ENCODE measurements around the gene CDH13. TPM values are rescaled to one million over a fixed set of nuclear protein-coding genes. Genes with fewer than 3 reads are reported as not detected.

CDH13 gene
- total and polyA plus RNA-seq, 9 of the 15 experiments (the other 6 are each of a cell fraction or from before 2014, with no cell fraction given), result 0.03 TPM; not detected in 8

DNA sequence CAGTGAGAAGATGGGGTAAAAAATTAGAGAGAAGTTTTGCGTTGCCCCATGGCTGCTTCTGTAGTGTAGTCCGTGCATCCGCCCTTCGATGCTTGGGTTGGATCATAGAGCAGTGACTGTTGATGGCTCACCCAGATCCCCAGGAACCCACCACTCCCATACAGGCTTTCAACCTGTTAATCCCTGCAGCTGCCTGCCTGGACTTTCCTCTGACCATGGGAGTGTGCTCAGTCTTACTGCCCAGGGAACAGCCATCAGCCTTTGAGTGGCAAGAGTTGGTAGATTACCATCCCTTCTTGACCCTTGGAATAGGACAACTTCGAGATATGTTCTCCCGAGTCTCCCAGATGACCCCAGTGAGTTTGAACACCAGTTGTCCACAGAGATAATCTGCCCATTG lies 881.5 kb downstream of the CDH13 start (continued):
- TF ChIP-seq ZMIZ1 (IDR thresholded peaks at IDR 0.05; ENCODE audit: low read depth in 2 of 2, low read length in 2 of 2) (no peak), KAT8 (IDR thresholded peaks at IDR 0.05; ENCODE audit: low read depth) (no peak), ZBTB26 (CRISPR knock-in tag; IDR thresholded peaks at IDR 0.05) (no peak), ZBTB8A (IDR thresholded peaks at IDR 0.05; ENCODE audit: partially characterized antibody) (no peak), YY1 (IDR thresholded peaks at IDR 0.05; ENCODE audit: borderline replicate concordance in 1 of 3, control insufficient read depth in 1 of 3, extremely low read depth in 1 of 3, insufficient read depth in 3 of 3, insufficient read length in 1 of 3, insufficient replicate concordance in 2 of 3, low read depth in 1 of 3, low read length in 2 of 3) (no peak), SREBF1 (IDR thresholded peaks at IDR 0.05; ENCODE audit: borderline replicate concordance, low read depth, low read length) (no peak), MTA3 (IDR thresholded peaks at IDR 0.05; ENCODE audit: borderline replicate concordance) (no peak), NR4A1 (CRISPR knock-in tag; IDR thresholded peaks at IDR 0.05) (no peak), NR4A1 (tag; IDR thresholded peaks at IDR 0.05) (no peak)
- TF ChIP-seq, protein P1, sequence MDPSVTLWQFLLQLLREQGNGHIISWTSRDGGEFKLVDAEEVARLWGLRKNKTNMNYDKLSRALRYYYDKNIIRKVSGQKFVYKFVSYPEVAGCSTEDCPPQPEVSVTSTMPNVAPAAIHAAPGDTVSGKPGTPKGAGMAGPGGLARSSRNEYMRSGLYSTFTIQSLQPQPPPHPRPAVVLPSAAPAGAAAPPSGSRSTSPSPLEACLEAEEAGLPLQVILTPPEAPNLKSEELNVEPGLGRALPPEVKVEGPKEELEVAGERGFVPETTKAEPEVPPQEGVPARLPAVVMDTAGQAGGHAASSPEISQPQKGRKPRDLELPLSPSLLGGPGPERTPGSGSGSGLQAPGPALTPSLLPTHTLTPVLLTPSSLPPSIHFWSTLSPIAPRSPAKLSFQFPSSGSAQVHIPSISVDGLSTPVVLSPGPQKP (CRISPR knock-in tag; IDR thresholded peaks at IDR 0.05), result no peak
- TF ChIP-seq, protein P2, sequence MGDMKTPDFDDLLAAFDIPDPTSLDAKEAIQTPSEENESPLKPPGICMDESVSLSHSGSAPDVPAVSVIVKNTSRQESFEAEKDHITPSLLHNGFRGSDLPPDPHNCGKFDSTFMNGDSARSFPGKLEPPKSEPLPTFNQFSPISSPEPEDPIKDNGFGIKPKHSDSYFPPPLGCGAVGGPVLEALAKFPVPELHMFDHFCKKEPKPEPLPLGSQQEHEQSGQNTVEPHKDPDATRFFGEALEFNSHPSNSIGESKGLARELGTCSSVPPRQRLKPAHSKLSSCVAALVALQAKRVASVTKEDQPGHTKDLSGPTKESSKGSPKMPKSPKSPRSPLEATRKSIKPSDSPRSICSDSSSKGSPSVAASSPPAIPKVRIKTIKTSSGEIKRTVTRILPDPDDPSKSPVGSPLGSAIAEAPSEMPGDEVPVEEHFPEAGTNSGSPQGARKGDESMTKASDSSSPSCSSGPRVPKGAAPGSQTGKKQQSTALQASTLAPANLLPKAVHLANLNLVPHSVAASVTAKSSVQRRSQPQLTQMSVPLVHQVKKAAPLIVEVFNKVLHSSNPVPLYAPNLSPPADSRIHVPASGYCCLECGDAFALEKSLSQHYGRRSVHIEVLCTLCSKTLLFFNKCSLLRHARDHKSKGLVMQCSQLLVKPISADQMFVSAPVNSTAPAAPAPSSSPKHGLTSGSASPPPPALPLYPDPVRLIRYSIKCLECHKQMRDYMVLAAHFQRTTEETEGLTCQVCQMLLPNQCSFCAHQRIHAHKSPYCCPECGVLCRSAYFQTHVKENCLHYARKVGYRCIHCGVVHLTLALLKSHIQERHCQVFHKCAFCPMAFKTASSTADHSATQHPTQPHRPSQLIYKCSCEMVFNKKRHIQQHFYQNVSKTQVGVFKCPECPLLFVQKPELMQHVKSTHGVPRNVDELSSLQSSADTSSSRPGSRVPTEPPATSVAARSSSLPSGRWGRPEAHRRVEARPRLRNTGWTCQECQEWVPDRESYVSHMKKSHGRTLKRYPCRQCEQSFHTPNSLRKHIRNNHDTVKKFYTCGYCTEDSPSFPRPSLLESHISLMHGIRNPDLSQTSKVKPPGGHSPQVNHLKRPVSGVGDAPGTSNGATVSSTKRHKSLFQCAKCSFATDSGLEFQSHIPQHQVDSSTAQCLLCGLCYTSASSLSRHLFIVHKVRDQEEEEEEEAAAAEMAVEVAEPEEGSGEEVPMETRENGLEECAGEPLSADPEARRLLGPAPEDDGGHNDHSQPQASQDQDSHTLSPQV (IDR thresholded peaks at IDR 0.05), result no peak

Data from K562 (cell line).